ENCODE data around the gene NUDT7. TPM values are rescaled to one million over a fixed set of nuclear protein-coding genes. Genes with fewer than 3 reads are reported as not detected.

NUDT7 gene
- total RNA-seq, 1 experiment from 2014 or later = 1.2 TPM

DNA sequence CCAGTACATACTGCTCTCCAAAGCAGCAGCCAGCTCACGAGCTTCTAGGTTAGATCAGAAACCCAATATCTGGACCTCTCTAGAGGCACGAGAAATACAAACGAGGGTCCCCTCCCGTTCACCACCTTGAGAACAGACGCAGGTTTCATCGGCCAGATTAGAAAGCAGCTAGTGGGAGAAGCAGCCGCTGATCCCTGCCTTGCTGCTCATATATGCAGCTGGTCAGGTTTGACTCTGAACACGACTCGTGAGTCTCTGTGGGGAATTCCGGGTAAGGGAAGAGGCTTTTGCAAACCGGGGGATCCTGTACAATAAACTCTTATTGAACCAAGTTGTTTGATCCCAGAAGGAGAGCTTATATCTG, 67.7 kb downstream of the NUDT7 start:
- H3K36me3 ChIP-seq (ENCODE audit: insufficient read depth, low read length, poor library complexity, severe bottlenecking) = no peaks in the 10 kb centered on the region
- ChIA-PET POLR2A (ENCODE audit: low non-redundant PET) (no interaction called here), CTCF (no interaction called here)
- BruUV-seq (replicated peaks) = no TSS peak
- H3K4me3 ChIP-seq (ENCODE audit: low read depth, low read length, poor library complexity, severe bottlenecking) = no peak overlapping the region
- intact Hi-C loops (cut with micrococcal nuclease; ENCODE audit: unreplicated experiment) = no loop called here
- no peak for DNase-seq (ENCODE audit: low spot score)
- no peaks in the 10 kb centered on the region for H3K4me1 ChIP-seq (ENCODE audit: insufficient read depth, low read length, poor library complexity, severe bottlenecking)
- H3K27ac ChIP-seq (ENCODE audit: low read depth, low read length, poor library complexity, severe bottlenecking) = no peak overlapping the region
- TF ChIP-seq EZH2 (IDR thresholded peaks at IDR 0.05; ENCODE audit: borderline replicate concordance, low read depth, low read length, poor library complexity, severe bottlenecking) = no peak
- TF ChIP-seq, protein P1, sequence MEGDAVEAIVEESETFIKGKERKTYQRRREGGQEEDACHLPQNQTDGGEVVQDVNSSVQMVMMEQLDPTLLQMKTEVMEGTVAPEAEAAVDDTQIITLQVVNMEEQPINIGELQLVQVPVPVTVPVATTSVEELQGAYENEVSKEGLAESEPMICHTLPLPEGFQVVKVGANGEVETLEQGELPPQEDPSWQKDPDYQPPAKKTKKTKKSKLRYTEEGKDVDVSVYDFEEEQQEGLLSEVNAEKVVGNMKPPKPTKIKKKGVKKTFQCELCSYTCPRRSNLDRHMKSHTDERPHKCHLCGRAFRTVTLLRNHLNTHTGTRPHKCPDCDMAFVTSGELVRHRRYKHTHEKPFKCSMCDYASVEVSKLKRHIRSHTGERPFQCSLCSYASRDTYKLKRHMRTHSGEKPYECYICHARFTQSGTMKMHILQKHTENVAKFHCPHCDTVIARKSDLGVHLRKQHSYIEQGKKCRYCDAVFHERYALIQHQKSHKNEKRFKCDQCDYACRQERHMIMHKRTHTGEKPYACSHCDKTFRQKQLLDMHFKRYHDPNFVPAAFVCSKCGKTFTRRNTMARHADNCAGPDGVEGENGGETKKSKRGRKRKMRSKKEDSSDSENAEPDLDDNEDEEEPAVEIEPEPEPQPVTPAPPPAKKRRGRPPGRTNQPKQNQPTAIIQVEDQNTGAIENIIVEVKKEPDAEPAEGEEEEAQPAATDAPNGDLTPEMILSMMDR (conservative IDR thresholded peaks at IDR 0.05; ENCODE audit: low read depth, low read length) = no peak
- H3K27me3 ChIP-seq (replicated peaks; ENCODE audit: insufficient read depth, low read depth, low read length, poor library complexity) = peaks cover 59% of the 10 kb centered on the region
- no peaks in the 10 kb centered on the region for H3K9me3 ChIP-seq (ENCODE audit: low read depth, low read length, poor library complexity, severe bottlenecking)

DNA sequence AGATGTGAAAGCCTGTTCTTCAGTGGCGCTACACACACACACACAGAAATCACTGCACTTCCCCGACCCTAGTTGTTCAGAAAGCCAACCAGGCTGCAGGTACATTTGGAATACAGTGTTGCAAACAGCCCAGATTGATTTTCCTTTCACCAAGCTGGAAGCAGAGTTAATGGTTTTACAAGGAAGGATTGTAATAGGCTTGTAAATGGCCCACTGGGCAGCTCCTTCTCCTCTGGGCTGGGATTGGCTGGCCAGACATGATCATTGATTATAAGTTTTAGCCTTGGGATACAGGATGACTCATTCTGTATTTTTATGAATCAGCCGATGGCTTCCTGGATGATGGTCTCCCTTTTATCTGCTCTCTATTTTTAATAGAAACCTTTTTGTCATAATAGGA, 68.6 kb downstream of the NUDT7 start:
- Histone ChIP-seq H3K9me3 (ENCODE audit: low read depth, low read length, poor library complexity, severe bottlenecking) (no peaks in the 10 kb centered on the region), H3K27me3 (replicated peaks; ENCODE audit: insufficient read depth, low read depth, low read length, poor library complexity) (peaks cover 59% of the 10 kb centered on the region), H3K4me1 (ENCODE audit: insufficient read depth, low read length, poor library complexity, severe bottlenecking) (no peaks in the 10 kb centered on the region), H3K27ac (ENCODE audit: low read depth, low read length, poor library complexity, severe bottlenecking) (no peak overlapping the region), H3K36me3 (ENCODE audit: insufficient read depth, low read length, poor library complexity, severe bottlenecking) (no peaks in the 10 kb centered on the region), H3K4me3 (ENCODE audit: low read depth, low read length, poor library complexity, severe bottlenecking) (no peak overlapping the region)
- intact Hi-C loops (cut with micrococcal nuclease; ENCODE audit: unreplicated experiment) = no loop called here
- no peak for DNase-seq (ENCODE audit: low spot score)
- CTCF ChIA-PET = no interaction called here
- POLR2A ChIA-PET (ENCODE audit: low non-redundant PET) = no interaction called here
- no TSS peak for BruUV-seq (replicated peaks)
- no peak for TF ChIP-seq EZH2 (IDR thresholded peaks at IDR 0.05; ENCODE audit: borderline replicate concordance, low read depth, low read length, poor library complexity, severe bottlenecking)
- TF ChIP-seq, protein P1 (conservative IDR thresholded peaks at IDR 0.05; ENCODE audit: low read depth, low read length) = no peak

Other genes starting within 250 kb of the NUDT7 start
- 0.09 and 0.17 TPM in 2 replicates for gene VAT1L, start 66.0 kb downstream of the NUDT7 start, total RNA-seq (2021)

Data from A673 (cell line).